Progenitor cell of endocrine pancreas (in vitro differentiated cells): Measurements from ENCODE around the gene CLSTN2. TPM values are rescaled to one million over a fixed set of nuclear protein-coding genes. Genes with fewer than 3 reads are reported as not detected.

ENCODE experiments used
- DNase-seq: peaks from one replicate; pipeline ENCODE4 v3.0.0; 2021; ENCODE audit warnings: low spot score; ENCODE audit not compliant: unreplicated experiment
- H3K27ac Mint-ChIP-seq: 2 replicates; pipeline ENCODE4 v1.8.0; 2021; ENCODE audit warnings: mild to moderate bottlenecking, moderate library complexity, mixed read lengths
- H3K27me3 Mint-ChIP-seq: 2 replicates; pipeline ENCODE4 v1.8.0; 2021; ENCODE audit warnings: mixed read lengths
- H3K36me3 Mint-ChIP-seq: 2 replicates; pipeline ENCODE4 v1.8.0; 2022; ENCODE audit warnings: mixed read lengths; ENCODE audit not compliant: insufficient read depth
- H3K4me1 Mint-ChIP-seq: 2 replicates; pipeline ENCODE4 v1.8.0; 2021; ENCODE audit warnings: low read depth, mixed read lengths
- H3K4me3 Mint-ChIP-seq: 2 replicates; pipeline ENCODE4 v1.8.0; 2021; ENCODE audit warnings: low read depth, mild to moderate bottlenecking, moderate library complexity, mixed read lengths
- H3K9me3 Mint-ChIP-seq: 2 replicates; pipeline ENCODE4 v1.8.0; 2021; ENCODE audit warnings: low read depth, mixed read lengths
- CTCF ChIP-seq: fragments of 200-600 bp; sonication (generic); IDR thresholded peaks from one replicate; pipeline ENCODE4 v1.5.0; 2021; ENCODE audit warnings: antibody characterized with exemption, mild to moderate bottlenecking; ENCODE audit not compliant: unreplicated experiment
- total RNA-seq: library from RNA; stranded (reverse); gene quantifications from 2 replicates; pipeline ENCODE4 v1.2.1, GENCODE V29; 2021

Gene CLSTN2
- total RNA-seq, 1 donor from 2014 or later: 2.8 TPM

DNA sequence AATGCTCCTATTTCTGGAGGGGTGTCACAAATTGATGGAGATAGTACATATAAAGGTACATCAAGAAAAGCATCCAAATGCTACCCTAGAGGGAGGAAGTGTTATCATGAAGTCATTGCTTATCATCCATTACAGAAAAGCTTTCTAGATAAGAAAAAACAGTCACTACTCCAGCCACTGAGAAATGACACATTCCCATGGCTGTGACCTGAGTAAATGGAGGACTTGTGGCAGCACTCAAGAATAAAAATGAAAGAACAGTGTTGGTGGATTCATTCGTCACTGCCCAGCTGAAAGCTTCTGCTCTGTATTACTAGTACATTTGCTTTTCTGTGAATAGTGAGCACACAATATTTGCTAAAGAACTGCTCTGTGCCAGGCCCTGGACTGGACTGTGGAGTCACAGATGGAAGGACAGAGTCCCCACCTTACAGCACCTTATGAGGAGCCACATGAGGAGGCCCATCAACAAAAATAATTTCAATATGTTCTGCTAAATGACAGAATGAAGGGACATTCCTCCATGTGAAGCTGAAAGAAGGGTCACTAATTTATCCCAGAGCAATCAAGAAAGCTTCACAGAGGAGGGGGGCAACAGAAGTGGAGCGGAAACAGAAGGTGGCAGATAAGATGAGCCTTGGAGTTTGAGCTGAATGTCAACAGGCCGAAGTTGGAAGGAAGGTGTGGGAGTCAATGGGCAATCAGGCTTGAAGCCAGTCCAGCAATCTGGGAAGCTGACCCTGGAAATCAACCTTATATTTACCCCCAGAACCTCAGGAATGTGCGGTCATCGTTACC is 399.3 kb downstream of the CLSTN2 start:
- no peaks in the 10 kb centered on the region for H3K27me3 Mint-ChIP-seq
- TF ChIP-seq CTCF: no peak
- H3K27ac Mint-ChIP-seq: no peak overlapping the region
- no peaks in the 10 kb centered on the region for H3K36me3 Mint-ChIP-seq
- no peaks in the 10 kb centered on the region for H3K9me3 Mint-ChIP-seq
- DNase-seq: no peak
- peaks cover 12% of the 10 kb centered on the region for H3K4me1 Mint-ChIP-seq
- no peak overlapping the region for H3K4me3 Mint-ChIP-seq

DNA sequence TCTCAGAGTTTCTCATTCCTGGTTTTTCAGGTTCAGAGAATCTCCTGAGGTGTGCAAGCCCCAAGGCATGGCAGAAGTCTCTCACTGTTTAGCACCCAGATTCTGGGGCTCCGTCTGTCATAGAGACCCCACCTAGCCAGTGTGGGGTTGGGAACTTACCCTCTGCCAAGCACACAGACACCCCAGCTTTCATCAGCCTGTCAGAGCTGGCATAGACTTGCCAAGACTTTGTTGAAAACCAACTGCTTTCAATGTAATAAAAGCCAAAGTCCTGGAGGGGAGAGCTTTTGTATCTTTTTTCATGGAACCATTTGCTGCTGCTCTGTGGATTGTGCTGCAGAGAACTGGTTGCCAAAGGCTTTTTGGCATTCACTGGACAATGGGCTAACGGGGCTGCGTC is 401.5 kb downstream of the CLSTN2 start:
- no peak for TF ChIP-seq CTCF
- no peak for DNase-seq
- Mint-ChIP-seq H3K27me3 (no peaks in the 10 kb centered on the region), H3K4me3 (no peak overlapping the region), H3K4me1 (peaks cover 12% of the 10 kb centered on the region), H3K36me3 (no peaks in the 10 kb centered on the region), H3K27ac (no peak overlapping the region), H3K9me3 (no peaks in the 10 kb centered on the region)

DNA sequence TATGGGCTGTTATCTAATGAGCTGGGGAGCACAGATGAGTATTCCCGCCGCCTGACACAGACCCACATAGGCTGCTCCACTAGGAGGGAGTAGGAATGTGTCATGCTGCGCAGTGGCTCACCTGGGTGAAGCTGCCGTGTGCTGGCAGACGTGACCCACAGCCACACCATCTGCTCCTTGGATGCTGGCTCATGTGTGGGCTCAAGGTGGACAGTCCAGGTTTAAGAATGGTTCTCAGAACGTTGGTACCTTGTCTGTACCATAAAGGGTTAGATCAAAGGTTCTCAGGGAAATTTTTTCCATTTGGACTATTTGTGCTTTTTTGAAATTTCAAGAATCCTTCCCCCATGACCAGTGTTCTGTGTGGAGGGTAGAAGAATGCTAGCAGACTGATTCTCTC is 403.9 kb downstream of the CLSTN2 start:
- Mint-ChIP-seq H3K4me1 (peaks cover 4% of the 10 kb centered on the region), H3K27me3 (no peaks in the 10 kb centered on the region), H3K27ac (no peak overlapping the region), H3K9me3 (no peaks in the 10 kb centered on the region), H3K36me3 (no peaks in the 10 kb centered on the region), H3K4me3 (no peak overlapping the region)
- DNase-seq: no peak
- TF ChIP-seq CTCF: no peak

- DNase-seq: no peak
Observed at GRCh38 chr3:140341203-140341602, 406.2 kb downstream of the CLSTN2 start.

GRCh38 chr3:140341817-140342403 is 406.9 kb downstream of the CLSTN2 start:
- TF ChIP-seq CTCF: no peak
- no peaks in the 10 kb centered on the region for H3K27me3 Mint-ChIP-seq
- H3K4me1 Mint-ChIP-seq: peaks cover 1% of the 10 kb centered on the region
- DNase-seq: no peak
- H3K9me3 Mint-ChIP-seq: no peaks in the 10 kb centered on the region
- H3K36me3 Mint-ChIP-seq: no peaks in the 10 kb centered on the region
- H3K4me3 Mint-ChIP-seq: no peak overlapping the region
- no peak overlapping the region for H3K27ac Mint-ChIP-seq

More at GRCh38 chr3:140341203-140341602, 406.2 kb downstream of the CLSTN2 start:
- Mint-ChIP-seq H3K4me3 (no peak overlapping the region), H3K4me1 (no peaks in the 10 kb centered on the region), H3K36me3 (no peaks in the 10 kb centered on the region), H3K9me3 (no peaks in the 10 kb centered on the region), H3K27me3 (no peaks in the 10 kb centered on the region), H3K27ac (no peak overlapping the region)
- TF ChIP-seq CTCF: no peak
